ENCODE results near the gene CELA3B.
"Not testable (repeated sequence)": the region's sequence is repeated elsewhere in the genome, so short reads cannot be mapped to it uniquely, and the experiment has no call there.

CELA3B gene

DNA sequence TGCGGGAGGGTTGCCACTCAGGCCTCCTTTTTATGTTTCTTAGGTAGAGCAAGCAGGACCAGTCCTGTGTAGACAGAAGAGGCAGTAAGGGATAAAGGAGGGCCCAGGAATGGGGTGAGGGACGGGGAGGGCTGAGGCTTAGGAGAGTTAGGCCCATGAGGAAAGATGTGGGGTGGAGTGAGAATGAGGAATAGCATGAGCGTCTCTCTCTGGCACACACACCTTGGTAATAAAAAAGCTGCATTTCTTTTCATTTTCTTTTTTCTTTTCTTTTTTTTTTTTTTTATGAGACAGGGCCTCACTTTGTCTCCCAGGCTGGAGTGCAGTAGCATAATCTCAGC lies 32.1 kb upstream of the CELA3B start:
- DNase-seq, result no peak

DNA sequence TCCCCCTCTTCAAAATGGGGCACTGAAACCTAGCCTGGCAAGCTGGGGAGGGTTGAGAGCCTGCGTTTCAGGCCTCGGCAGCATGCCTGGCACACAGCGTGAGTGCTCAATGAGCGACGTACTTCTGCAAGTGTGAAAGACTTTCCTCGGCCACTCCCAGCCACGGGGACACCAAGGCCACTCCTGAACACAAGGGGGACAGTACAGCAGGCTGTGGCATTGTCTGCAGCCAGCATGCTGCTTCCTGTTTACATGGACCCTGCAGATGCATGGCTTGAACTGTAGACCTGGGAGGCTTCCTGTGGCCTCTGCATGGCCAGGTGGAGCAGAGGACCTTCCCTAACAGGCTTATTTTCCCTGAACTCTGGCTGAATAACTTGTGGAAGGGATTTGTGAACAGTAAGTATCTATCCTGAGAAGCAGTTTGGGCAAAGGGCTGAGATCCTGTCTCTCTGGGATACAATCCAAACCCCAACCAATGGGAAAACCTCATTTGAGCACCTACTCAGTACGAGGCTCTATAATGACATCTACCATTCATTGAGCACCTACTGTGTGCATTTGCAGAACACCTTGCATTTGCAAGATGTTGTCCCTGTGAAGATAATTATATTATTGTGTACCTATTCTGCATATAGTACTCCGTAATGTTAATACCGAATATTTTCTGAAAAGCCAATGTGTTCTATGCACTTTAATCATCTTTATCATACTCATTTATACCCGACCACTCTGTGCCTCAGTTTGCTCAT lies 29.8 kb upstream of the CELA3B start:
- no peak for DNase-seq

DNA sequence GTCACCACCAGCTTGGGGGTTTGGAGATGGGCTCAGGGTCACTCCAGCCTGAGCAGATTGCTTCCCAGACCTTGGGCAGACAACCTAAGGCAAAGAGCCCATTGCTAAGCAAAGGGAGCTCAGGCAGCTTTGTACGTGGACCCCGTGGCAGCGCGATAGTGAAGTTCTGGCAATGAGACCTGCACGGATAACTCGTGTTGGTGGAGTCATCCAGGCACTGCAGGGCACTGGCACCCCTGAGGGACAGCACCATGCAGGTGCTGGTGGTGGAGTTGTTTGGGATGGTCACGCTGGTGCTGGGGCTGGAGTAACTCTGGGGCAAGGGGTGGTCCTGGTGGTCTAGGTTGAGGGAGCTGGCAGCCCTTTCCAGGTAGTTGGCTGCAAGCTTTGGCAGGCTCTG lies 26.1 kb upstream of the CELA3B start:
- DNase-seq, result no peak

DNA sequence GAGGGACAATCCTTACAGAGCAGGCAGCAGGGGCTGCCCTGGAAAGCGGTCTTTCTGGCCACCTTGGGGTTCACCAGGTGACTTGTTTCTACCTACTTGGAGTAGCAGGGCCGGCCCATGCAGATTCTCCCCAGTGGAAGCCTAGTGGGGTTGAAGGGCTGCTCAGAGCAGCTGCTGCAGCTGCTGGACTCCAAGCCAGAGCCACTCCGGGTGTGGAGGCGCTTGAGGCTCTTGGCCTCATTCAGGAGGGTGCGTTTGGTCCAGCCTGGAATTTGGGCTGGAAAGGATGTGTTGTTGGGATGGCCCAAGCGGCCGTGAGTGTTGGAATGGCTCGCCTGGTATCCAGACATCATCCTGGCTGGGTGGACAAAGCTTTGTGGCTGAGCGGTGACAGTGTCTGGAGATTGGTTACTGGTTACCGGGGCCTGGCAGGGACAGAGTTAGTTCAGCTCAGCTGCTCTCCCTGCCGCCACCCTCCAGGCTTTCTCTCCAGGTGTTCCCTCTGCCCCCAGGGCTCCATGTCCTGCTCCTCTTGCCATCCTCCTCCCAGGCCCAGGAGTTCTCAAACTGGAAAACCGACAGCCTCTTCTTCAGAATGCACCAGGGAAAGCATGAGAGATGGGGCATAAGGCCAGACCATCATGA lies 25.5 kb upstream of the CELA3B start:
- no peak for DNase-seq

DNA sequence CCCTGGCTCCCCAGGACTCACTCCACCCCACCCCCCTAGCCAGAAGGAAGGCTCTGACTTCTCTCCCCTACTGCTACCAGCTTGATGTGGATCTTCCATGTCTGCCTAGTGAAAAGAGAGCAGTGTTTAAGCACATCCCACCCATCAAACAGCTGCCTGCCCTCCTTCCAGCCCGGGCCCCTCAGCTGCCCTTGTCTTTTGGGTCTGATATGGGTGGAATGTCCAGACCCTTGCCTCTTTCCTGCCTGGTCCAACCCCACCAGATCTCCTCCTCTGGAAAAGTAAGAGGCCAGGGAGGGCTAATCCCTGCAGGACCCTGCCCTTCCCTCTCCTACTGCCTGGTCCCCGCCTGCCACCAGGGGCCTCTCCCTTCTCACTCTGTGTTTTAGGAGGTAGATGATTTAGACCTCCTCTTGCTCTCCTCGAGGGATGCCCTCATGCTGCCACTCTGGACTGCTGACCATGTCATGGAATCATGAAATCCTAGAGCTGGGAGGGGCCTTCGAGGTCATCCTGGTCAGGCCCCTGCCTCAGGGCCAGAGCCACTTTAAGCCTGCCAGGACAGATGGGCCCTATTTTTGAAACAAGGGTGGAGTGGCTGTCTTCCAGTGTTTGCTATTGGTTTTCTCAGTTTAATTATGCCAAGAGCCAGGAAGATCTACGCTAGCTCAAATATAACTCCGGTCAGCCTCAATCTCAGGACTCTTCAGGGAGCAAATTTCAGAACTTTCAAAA lies 23.9 kb upstream of the CELA3B start:
- DNase-seq, result no peak

DNA sequence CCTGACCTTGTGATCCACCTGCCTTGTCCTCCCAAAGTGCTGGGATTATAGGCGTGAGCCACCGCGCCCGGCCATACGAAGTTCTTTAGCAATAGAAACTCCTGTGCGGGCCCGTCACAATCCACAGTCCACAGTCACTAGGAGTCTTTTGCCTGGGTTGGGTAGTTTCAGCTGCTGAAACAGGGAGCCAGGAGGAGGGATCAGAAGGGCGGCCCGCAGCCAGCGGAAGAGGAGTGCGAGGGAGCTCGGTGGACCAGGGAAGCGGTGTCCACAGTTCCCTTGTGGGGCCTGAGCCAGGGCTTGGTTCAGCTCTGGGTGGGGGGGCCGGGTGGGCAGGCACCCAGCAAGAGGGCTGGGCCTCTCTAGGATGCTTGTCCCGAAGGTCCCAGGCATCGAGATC lies 21.8 kb upstream of the CELA3B start:
- no peak for DNase-seq

DNA sequence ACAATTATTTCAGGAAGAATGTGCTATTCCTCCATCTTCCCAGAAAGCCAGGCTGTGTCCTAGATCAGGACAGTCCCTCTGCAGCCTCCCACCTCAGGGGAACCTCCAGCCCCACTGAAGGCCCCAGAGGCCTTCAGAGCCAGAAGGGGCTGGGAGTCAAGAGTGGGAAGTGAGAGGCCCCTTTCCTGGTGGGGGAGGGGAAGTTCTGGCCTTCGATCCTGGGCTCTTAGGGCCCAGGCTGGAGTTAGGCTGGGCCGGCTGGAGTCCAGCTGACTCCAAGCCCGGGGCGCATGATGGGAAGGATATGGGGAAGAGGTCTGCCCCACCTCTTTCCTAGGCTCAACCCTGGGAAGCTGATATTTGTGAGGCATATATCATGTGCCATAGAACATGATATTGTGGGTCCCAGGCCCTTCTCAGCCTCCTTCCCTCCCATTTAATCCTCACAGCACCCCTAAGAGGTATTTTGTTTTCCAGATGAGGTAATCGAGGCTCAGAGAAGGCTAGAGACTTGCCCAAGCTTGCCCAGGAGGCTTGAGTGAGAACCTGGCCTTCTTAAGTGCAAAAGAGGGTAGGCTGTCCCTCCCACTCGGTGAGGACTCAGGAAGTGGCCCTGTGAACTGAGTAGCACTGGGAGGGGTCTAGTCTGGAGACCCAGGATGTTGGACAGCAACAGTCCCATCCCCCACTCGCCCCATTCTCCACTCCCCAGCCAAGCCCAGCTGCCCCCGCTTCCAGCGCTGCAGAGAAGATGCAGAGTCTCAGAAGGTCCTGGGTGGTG lies 21.1 kb upstream of the CELA3B start:
- no peak for DNase-seq

DNA sequence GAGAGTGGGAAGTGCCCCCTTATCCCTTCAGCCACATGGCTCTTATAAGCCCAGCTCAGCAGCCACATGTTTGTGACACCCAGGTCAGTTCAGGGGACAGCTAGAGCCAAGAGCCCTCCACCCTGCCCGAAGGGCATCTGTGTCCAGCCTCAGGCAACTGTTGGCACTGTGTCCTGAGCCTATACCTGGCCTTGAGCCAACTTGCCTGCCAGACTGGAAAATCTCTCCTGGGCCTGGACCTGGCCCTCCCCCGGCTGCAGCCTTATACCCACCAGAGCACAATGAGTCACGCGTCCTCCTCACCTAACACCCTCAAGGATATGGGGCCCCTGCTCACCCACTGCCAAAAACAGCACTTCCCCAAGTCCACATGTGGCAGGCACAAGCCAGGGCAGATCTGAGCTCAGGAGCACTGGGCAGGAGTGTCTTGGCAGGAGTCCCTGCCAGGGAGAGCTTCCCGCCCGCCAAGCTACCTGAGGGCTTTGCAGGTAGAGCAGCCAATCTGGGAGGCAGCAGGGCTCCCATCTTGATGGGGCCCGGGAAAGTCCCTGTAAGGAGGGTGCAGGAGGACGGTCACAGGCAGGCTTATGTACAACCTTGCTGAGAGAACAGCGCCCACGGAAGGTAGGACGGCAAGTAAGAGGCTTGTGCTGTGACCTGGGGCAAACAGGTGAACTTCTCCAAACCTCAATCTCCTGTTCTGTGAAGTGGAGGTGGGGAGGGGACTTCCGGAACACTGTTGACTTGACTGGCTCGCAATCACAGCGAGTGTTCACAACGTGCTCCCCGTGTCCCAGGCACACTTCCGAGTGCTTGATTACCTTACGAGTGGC lies 19.9 kb upstream of the CELA3B start:
- DNase-seq, result no peak

DNA sequence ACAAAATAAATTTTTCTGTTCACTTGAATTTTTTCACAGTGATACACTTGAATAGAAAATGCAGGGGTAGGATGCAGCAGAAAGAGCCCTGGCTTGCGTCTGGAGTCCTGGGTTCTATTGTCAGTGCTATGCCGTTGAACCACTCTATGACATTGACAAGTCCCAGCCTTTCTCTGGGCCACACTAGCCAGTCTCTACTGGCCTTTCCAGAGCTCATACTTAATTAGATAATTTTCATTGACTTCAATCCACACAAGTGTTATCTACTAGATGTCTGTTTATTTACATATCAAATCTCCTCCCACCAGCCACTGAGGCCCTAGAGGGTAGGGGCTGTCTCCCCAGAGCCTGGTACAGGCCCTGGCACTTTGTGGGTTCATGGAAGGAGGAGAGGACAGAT lies 15.5 kb upstream of the CELA3B start:
- DNase-seq, result no peak

DNA sequence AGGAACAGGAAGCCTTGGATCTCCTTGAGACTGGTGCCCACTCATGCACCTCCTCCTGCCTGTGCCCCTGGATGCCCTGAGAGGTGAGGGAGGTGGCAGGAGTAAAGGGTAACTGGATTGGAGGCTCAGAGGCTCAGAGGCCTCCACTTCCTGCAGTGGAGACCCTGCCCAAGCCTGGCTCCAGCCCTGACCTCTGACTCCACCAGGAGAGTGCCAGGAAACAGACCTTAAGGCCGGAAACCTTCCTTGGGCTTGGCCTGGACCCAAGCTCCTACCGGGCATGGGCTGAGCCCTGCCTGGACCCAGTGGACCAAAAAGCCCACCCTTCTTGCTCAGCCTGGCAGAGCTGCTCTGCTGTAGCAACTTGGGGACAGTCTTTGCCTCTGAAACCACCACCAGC lies 15.0 kb upstream of the CELA3B start:
- DNase-seq, result no peak

DNA sequence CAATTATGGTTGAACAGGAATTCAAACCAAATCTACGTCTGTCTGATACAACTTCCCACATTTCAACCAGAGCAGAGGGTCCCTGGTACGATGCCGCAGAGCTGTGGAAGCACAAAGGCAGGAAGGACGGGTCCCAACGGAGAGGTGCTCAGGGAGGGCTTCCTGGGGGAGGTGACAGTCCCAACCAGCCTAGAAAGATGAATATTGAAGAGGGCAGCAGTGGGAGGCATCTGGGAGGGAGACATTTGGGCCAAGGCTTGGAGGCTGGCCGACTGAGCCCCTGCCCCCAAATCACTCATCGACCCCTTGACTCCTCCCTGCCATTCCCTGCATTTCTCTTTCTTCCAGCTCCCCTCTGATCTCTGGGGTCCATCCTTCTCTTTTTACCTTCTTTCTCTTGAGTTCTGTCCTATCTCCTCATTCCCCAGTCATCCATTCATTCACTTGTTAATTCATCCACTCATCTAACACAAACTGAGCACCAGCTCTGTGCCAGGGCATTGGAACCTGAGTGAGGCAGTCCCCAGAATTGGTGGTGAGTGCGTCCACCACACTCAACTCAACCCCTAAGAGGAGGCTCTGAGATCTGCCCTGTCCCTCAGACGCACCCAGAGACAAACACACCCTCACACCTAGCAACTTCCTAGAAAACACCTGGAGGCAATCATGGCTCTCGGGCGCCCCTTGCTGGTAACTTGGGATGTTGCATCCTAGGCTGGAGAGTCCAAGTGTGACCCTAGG lies 13.2 kb upstream of the CELA3B start:
- peak; percentile 61 for DNase-seq

DNA sequence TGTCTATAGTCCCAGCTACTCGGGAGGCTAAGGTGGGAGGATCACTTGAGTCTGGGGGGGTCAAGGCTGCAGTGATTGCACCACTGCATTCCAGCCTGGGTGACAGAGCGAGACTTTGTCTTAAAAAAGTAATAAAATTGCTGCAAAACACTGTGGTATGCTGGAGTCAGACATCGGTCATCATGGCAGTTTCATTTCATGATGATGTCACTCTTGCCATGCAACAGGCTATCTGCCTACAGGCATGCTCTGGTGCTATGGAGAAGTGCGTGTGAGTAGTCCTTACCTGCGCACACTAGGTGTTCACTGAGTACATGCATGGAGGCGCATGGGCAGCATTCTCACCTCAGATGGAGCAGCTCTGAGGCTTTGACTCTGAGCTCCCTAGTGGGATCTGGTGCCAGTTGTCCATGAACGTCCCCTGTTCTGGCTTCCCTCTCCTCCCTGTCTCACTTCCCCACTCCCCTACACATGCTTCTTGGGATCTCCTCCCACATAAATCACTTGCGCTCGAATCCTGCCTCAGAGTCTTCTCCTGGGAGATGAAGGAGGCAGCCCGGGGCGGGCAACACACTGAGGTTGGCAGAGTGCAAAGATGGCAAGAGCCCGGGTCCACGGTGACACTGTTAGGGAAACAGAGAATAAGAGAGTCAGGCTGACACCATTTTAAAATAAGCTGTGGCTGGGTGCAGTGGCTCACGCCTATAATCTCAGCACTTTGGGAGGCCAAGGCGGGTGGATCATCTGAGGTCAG lies 10.4 kb upstream of the CELA3B start:
- peak; percentile 76 for DNase-seq

DNA sequence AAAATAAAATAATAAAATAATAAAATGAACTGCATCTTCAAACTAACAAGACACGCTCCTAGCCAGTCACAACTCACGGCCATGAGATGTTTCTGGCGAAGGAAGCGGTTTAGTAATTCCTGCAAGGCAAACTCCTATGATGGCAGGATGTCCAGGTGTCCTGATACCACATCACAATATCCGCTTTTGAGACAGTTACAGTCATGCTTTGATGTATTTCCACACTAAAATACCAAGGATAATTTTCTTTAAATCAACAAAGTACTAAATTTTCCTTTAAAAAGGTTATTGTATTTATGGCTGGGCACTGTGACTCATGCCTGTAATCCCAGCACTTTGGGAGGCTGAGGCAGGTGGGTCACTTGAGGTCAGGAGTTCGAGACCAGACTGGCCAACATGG lies 9.6 kb upstream of the CELA3B start:
- DNase-seq, result not testable (repeated sequence)

DNA sequence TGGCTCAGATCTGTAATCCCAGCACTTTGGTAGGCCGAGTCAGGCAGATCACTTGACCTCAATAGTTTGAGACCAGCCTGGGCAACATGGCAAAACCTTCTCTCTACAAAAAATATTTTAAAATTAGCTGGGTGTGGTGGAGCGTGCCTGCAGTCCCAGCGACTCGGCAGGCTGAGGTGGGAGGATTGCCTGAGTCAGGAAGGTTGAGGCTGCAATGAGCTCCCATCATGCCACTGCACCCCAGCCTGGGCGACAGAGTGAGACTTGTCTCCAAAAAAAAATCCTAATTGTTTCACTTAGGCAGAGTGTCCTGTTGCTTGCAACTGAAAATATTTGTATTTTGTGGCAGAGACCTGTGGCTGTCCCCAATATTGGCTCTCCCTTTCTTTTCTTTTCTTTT lies 7.8 kb upstream of the CELA3B start:
- not testable (repeated sequence) for DNase-seq

DNA sequence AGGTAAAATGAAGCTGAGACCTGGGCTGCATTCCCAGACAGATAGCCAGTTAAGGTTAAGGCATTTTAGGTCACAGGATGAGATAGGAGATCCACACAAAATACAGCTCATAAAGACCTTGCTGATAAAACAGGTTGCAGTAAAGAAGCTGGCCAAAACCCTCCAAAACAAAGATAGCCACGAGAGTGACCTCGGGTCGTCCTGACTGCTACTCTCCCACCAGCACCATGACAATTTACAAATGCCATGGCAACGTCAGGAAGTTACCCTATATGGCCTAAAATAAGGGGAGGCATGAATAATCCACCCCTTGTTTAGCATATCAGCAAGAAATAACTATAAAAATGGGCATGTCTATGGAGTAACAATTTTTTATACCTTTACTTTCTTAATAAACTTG lies 6.3 kb upstream of the CELA3B start:
- DNase-seq, result not testable (repeated sequence)

DNA sequence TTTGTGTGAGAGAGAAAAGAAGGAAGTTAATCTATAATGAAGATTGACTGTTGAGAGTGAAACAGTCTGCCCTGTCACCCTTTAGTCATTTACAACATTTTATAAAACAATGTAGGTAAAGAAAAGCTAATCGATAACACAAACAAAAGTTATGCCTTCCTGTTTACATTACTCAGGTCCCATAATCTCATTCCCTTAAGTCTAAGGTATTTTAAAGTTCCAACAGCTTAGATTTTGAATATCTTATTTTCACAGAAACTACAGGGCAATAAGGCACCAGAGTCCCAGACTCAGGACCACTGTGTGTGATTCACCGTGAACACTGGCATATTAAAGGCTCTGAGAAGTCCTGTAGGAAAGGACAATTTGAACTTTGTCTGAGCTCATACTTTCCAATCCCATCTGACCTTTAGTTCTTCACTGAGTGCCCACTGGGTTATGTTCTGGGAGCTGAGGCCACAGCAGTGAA lies 3.8 kb upstream of the CELA3B start:
- not testable (repeated sequence) for DNase-seq

DNA sequence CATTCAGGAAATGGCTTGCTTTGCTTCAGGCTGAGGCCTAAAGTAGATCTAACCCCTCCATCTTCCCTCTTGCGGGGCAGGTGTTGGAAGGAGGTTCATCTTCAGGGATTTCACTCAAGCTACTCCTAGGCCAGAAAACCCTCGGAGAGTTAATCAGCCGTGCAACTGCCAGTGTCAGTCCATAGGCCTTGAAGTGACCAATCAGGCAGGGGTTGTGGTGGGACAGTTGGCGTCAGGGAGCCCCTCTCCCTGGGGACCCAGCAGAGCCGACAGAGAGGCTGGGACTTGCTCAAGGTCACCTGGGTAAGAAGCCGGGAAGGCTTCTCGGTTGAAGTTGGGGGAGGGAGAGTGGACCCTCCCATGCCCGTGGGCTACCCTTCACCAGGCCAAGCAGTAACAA lies 2.9 kb upstream of the CELA3B start:
- DNase-seq, result not testable (repeated sequence)

DNA sequence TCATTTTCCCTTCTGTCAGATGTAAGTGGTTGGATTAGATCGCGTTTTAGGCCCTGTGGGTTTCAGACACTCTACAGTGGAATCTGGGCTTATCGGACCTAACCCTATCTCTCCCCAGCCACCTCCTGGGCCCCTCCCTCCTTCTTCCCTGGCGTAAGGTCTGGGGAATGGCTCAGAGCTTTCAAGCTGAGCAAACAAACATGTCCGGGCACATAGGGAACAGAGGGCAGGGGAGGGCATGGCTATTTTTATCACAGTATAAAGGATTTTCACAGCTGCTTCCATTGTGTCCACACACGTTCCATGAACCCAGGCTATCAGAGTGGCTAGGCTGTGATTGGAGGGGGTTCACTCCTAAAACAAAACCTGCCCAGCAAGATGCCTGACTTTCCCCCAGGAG lies 2.1 kb upstream of the CELA3B start:
- DNase-seq, result not testable (repeated sequence)

DNA sequence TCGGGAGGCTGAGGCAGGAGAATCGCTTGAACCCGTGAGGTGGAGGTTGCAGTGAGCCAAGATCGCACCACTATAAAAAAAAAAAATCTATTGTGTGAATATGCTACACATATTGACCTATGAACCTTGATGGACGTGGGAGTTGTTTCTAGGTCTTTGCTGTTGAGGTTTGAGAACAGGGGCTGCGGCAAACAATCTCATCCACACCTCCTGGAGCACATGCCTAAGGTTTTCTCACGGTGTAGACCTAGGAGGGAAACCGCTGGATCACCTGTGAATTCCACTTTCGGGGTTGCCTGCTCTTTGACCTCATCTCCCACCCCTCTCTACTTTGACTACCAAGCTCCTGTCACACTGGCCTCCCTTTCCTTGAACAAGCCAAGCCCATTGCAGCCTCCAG lies 1.5 kb upstream of the CELA3B start:
- DNase-seq, result not testable (repeated sequence)

DNA sequence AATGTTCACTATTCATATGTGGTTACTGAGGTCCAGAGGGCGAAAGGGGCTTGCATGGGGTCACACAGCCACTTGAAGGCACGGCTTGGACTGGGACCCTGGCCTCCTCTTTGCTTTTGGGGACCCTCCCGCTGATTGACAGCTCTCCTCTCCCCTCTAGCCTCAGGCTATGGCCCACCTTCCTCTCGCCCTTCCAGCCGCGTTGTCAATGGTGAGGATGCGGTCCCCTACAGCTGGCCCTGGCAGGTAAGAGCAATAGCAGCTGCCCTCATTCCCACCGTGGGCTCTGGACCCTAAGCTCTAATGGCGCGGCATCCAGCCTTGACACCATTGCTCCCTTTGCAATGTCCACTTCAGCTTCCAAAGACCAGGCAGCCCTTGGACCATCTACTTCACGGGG lies 1.4 kb downstream of the CELA3B start:
- DNase-seq, result not testable (repeated sequence)
